GM19035 (cell line): ENCODE data around the gene PRTG.
"Not testable (repeated sequence)": the region's sequence is repeated elsewhere in the genome, so short reads cannot be mapped to it uniquely, and the experiment has no call there.

Experiments
- ATAC-seq: cut with Tn5 transposase; IDR thresholded peaks from one replicate; pipeline ENCODE4 v1.9.1; 2021; ENCODE audit not compliant: unreplicated experiment

The PRTG gene

DNA sequence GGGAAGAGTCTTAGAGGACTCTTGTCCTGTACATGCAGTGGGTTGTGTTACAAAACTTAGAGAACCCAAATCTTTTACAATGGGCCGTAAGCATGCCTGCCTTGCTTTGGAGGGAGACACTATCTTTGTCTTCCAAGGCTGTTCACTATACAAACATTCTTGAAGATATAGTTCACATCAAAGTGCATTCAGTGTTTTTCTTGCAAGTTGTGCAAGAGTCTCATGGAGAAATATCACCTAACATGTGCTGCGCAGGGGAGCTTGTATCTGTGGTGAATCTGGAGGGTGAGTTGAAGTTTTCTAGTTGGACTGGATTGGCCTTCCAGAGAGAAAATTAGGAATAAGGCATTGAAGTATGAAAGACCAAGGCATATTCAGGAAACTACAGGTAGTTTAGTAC is 7.8 kb upstream of the PRTG start:
- ATAC-seq, result no peak

DNA sequence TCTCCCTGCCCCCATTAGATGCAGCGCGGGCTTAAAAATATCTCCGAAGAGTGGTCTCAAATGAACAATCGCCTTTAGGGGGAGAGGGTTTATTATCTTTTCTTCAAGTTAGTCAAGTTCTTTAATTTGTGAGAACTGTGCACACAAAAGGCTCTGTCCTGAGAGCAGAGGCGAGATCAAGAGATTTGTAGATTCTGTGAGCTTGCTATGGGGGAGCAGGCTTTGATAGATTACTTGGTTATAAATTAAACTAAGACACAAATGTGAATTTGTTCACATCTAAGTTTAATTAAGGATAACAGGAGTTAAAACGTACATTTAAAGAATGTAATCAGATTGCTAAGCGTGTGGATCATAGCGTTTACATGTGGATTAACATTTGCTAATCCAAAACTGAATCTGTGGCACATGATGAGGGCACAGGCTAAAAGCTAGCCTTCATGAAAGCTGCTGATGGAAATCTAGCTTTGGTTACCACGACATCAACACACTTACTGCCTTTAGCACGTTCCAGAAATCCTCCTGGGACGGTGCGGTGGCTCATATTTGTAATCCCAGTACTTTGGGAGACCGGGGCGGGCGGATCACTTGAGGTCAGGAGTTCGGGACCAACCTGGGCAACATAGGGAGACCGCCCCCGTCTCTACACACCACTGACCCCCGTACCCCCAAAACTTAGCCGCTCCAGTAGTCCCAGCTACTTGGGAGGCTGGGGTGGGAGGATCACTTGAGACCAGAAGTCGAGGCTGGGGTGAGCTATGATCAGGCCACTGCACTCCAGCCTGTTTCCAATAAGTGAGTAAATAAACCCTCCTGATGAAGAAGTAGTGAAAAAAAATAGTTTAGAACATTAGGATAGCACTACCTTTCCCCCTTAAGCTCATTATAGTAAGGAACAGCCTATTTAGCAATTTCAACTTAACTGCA is 1.0 kb upstream of the PRTG start:
- no peak for ATAC-seq

DNA sequence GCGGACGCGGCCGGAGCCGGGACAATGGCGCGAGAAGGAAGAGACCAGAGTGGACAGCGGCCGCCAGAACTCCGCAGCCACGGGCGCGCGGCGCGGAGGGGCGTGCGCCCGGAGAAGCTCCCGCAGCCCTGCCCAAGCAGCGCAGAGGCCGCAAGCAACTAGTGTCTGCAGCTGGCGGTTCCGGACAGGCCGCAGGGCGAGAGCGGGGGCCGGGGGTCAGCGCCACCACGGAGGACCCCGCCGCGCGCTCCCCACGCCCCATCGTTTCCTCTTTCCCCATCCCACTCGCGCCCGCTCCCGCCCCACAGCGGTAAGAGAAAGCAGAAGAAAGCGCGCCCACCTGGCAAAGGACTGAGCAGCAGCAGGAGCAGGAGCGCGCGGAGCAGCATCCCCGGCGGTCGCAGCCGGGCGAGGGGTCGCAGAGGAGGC is 440 bp downstream of the PRTG start:
- no peak for ATAC-seq

DNA sequence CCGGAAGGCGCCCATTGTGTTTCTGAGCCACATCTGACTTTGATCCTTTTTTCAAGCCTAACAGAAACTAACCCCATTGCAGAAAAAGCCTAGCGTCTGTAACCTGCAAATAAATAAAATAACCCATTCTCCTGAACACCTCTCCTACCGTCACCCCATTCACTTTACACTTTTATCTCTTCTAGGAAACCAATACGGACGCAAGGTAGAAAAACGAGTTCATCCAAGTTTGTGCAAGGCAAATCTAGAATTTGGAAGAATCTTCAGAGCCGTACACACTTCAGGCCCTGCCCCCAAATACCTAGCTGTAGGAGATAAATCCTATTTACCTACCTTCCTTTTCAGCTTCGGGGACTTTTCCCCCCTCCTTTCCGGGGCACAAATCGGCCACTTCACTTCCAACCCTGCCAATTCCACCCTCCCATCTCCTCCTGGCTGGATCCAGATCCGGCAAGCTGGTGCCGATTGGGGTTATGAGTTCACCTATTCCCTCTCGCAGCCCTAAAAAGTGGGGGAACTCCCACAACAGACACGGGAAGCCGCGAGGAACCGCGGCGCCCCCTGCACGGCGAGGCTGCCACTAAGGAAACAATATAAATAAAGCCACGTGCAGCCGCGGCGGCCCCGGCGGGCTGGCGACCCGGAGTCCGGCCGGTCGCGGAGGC is 987 bp downstream of the PRTG start:
- no peak for ATAC-seq

DNA sequence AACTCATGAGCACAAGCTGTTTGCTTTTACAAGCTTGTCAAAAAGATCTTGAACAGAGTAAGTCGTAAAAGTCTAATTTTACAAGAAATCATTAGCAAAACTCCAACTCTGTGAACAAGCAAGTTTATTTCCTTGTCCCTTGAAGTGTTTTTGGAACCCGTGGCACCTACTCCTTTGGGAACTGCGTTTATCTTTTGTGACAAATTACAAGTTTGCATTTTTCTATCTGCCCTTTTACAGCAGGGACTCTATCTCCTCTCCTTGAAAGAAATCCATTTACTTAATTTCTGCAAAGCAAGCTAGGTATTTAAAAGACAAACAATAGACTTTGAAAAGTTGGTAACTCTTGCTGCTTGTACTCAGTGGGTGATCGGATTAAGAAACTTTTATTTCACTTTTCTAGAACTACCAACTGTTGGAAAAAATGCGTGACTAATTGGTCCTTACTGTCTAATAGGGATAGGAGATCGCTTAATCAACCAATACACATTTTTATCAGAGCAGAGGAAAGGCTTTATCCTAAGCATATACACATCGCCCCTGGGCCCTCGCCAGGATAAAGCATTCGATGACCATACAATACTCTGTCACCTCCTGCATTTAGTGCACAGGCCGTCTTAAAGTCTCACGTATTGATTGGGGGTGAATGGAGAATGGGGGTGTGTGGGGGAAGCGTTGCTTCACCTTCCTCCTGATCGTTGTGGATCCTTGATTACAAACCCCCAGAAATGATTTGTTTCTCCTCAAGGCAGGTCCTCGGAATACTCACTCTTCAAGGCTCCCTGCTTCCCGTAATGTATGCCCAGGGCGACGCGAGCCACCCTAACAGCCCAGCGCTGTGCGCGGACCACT is 1.7 kb downstream of the PRTG start:
- ATAC-seq, result no peak

DNA sequence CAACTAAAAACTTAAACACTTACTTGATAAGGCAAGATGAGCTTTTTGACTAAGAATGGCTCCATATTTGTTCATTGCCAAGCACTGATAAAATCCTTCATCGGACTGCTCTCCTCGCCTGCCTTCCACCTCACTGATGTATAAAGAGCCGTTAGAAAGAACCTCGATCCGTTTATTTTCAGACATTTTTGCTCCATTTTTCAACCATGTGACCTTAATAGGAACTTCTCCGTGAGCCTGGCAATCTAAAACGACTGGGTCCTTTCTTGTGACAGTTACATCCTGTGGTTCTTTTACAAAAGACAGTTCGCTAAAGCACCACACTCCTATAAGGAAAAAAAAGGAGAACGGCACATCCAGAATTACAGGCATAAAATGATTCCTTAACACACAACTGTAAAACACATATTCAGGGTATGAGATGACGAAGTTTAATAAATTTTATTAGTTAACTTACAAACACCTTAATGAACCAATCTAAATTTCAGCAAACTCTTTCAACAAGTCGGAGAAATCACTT is 2.5 kb downstream of the PRTG start:
- no peak for ATAC-seq

DNA sequence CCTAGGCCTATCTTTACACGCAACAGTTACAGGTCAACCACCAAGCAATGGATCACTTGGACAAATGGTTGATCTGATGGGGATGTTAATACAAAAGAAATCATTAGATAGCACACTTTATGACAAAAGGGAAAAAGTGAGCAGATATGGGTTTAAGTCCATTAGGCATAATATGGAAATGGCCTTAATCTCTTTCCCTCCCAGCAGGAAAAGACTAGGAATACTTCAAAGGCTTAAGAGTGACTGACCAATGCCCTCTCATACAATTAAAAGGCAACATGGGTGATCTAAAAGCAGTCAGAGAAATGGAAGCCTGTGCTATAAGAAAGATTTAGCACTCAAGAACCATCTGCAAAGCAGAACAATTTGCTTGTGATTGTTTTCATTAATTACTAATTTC is 3.3 kb downstream of the PRTG start:
- ATAC-seq, result no peak

DNA sequence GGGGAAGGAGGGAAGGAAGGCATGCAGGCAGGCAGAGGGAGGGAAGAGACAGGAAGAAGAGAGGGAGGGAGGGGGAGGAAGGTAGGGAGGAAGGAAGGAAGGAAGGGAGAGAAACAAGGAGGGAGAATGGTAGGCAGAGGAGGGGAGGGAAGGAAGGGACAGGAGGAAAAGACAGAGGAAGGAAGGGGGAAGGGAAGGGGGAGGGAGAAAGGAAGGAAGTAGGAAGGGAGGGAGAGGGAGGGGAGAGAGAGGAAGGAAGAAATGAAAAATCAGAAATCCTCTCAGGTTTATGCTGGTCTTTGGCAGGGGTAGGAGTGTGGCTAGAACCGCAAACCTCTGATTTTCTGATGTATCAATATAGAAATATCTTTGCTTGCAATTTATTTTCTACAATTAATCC is 4.2 kb downstream of the PRTG start:
- no peak for ATAC-seq

DNA sequence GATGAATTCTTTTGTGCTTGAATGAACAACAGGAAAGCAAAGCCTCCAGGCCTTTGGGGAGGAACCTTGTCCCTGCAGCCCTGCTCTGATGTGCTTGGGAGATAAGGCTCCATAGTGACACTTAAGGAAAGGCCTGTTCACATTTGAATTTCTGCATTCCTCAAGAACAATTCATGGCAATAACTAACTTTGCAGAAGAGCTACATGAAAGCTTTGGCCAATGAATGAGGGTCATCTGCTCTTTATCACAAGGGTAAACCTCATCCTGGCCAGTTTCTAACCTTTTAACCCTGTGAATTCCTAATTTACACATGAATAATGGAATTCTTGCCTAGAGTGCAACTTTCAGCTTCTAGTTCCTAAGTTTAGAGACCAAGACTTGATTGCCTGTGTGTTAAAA is 5.6 kb downstream of the PRTG start:
- no peak for ATAC-seq

DNA sequence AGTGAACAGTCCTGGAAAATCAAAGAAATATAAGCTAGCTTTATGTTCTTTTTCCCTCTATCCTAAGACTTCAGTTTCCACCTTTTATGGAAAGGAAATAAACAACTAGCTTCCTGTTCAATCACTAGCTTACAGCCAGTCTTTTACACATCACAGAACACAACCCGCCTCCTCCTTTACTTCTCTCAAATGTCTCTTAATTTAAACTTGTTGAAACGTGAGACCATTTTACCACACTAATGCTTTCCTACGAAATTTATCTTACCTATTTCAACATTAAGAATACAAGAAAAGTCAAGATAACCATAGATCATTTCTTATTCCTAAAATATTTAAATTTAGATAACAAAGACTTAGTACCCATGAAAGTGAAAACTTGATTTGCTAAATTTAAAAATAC is 6.2 kb downstream of the PRTG start:
- no peak for ATAC-seq

DNA sequence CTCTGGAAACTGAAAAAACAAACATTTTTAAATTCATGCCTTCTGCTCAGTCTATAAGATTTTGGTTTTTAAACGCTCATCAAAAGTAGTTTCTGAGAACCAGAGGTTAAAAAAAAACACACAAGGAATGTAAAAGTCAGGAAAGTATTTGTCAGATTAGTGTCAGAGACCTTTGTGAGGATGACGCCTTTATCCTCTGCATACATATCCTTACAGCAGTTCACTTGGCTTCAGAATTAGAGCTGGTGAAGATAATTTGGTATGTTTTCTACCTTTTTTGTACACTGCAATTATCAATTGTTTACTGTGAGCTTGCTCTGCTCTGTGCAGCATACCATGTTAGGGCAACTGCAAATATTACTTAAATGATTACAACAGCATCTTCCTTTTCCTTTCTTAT is 8.3 kb downstream of the PRTG start:
- no peak for ATAC-seq

DNA sequence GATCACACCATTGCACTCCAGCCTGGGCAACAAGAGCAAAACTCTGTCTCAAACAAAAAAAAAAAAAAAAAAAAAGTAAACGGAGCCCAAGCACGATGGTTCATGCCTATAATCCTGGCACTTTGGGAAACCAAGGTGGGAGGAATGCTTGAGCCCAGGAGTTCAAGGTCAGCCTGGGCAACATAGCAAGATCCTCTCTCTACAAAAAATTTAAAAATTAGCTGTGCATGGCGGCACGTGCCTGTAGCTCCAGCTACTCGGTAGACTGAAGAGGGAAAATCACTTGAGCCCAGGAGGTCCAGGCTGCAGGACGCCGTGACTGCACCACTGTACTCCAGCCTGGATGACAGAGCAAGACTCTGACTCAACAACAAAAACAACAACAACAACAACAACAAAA is 9.5 kb downstream of the PRTG start:
- not testable (repeated sequence) for ATAC-seq

DNA sequence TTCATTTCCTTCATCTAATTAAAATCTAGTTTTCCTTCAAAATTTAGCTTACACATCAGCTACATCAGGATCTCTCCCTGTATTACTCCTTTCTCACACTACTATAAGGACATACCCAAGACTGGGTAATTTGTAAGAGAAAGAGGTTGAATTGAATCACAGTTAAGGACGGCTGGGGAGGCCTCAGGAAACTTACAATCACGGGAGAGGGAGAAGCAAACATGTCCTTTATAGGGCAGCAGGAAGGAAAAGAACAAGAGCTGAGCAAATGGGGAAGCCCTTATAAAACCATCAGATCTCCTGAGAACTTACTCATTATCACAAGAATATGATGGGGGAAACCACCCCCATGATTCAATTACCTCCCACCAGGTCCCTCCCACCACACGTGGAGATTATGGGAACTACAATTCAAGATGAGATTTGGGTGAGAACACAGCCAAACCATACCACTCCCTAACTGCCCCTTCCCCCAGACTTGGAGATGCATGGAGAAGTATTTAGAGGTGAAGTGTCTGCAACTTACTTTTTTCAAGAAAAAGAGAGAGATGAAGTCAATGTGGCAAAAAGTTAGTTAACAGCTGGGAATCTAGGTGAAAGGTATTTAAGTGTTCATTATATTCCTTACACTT is 21.3 kb downstream of the PRTG start:
- ATAC-seq, result no peak

DNA sequence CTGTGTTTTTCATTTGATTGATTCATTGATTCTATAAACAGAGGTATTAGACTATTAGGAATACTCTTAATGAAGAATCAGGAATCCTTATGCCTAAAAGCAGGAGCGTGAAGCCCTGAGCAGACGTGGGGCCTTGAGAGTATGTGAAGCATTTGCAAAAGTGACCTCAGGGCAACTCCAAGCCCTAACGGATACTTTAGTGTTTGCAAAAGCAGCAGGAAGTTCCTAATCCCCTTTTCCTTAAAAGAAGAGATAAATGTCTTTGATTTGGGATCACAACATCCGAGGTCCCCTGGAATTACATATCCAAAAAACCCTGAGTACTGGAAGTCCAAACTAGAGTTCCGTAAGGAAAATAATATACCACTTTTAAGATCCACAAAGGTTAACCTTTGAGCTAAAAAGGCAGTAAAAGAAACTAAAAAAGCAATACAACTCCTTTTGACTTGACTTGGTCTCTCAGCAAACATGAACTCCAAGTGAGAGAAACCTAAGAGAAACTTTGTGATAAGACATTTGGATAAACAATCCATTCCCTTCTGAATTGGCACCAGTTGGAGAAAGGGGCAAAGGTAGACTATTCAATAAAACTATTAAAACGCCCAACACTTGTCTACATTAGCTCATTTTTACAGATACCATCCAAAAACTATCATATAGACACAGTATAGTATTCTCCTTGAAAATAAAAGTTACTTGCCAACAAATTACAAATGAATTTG is 27.4 kb downstream of the PRTG start:
- no peak for ATAC-seq

DNA sequence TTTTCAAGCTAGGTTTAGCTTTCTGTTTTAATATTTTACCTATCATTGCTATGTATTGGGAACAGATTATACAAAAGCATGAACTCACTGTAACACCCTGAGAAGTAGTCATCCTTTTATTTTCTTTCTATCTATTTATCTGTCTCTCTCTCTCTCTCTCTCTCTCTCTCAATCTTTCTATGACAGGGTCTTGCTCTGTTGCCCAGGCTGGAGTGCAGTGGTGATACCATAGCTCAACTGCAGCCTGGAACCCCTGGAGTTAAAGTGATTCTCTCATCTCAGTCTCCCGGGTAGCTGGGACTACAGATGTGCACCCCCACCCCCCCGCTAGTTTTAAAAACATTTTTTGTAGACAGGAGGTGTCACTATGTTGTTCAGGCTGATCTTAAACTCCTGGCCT is 28.9 kb downstream of the PRTG start:
- no peak for ATAC-seq

DNA sequence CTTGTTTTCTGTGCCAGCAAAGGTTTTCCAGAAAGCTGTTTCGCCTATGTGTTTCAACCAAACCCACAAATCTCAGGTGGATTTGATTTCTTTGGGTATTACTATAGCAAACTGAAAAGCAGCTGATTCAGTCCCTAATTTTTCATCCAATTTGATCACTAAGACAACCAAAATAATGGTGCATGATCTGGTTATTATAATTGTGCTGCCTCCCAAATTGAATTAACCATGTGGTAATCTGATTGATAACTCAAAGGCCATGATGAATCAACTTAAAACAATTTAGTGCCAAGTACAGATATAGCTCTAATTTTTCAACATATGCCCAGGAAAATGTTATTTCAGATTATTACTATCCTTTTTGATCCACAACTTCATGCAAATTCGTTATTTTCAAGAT is 30.6 kb downstream of the PRTG start:
- no peak for ATAC-seq

DNA sequence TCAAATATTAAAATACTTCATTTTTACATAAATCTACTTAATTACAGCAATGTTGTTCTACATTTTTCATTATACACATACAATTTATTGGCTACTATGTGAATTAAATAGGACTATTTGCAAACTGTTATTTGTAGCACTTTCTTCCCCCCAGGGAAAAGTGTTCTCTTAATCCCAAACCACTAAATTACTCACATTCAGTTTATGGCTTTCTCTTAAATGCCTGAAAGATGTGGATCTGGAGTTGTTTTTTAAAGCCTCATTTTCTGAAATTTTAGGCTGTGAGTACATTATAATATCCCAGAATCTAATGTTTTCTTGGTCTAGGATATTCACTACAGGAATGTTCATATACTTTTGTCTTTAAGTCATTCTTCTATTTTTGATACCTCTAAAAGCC is 32.7 kb downstream of the PRTG start:
- no peak for ATAC-seq

DNA sequence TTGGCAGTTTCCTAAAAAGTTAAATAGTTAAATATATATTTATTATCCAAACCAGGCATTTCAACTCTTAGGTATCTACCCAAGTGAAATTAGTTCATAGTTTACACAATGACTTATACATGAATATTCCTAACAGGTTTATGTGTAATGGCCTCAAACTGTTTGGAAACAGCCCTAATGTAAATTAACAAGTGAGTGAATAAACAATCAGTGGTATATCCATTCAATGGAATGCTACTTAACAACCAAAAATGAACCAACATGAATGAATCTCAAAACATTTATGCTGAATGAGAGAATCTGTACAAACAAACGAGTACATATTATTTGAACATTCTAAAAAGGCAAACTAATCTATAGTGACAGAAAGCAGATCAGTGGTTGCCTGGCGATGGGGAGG is 33.5 kb downstream of the PRTG start:
- no peak for ATAC-seq

DNA sequence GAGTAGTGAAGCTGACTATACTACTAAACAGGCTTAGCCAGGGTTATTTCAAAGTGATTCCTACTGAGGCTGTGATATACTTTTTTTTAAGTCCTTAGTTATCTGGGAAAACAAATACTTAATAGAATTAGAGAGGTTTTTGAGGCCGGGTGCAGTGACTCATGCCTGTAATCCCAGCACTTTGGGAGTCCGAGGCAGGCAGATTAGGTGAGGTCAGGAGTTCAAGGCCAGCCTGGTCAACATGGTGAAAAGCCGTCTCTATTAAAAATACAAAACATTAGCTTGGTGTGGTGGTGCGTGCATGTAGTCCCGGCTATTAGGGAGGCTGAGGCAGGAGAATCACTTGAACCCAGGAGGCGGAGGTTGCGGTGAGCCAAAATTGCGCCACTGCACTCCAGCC is 34.2 kb downstream of the PRTG start:
- no peak for ATAC-seq

DNA sequence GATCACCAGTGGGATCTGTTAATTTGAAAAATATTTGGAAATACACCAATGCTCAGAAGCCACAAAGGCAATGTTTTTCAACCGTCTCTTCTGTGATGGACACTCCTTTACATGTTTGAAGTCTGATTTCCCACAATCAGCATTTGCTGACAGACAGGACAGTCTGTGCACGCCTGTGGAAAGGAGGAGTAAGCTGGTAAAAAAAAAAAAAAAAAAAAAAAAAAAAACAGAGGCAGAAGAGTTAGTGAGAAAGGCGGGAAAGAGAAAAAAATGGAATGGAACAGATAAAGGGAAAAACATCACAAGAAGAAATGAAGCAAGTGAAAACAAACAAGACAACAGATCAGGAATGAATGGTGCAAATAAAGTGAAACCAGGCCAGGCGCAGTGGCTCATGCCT is 35.0 kb downstream of the PRTG start:
- no peak for ATAC-seq
